ENCODE results near the gene ADPRHL1.
A peak's percentile ranks its signal among the peaks of the same experiment; 100 is the strongest.
"Not testable (repeated sequence)": the region's sequence is repeated elsewhere in the genome, so short reads cannot be mapped to it uniquely, and the experiment has no call there.

Gene ADPRHL1

GRCh38 chr13:113400621-113401451, 52.5 kb downstream of the ADPRHL1 start:
- no peak for DNase-seq

DNA sequence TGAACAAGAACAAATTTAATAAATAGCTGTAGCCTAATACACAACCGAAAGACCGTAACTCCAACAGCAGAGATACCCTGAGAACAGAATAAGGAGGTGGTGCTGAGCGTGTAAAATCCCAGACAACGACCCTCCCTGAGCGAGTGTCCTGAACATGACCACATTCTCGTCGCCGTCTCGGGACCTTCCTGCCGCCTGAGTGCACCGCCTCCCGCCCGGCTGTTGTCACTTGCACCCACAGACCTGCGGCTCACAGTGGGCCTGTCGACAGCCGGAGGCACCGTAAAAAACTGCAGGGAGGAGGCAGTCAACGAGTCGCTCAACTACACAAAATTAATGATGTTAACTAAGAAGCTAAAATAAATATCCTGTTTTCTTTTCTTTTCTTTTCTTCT, 53.5 kb downstream of the ADPRHL1 start:
- DNase-seq: no peak

DNA sequence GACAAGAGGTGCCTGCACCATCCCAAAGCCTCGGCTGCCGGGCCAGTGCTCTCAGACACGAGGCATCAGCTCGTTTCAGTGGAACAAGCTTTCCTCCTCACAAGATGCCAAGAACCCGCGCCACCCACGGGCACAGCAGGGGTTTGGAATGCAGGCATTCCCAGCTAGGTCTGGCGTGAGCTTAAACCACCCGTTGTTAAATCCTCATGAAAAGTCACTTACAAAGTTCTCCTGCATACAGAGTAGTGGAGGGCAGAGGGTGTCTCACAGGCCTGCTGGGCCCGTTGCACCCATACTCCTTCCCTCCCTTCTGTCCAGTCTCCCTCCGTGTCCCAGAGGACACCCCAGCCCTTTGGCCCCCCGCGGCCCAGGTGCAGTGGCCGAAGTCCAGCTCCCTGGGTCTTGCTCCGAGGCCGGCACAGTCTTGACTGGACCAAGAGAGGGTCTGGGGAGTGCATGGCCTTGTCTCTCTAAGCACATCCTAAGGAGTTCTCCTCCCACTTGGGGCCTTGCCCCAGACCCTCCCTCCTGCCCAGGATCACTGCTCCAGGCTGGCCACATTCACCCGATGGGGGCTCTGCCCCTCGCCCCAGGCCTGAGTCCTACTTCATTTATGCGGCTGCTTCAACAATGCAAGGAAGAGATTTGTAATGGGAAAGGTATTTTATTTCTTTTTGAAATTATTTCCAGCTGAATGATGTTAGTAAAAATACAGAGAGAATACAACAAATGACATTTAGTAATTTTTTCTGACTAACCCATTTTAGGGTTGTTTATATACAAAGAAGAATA, 54.1 kb downstream of the ADPRHL1 start:
- no peak for DNase-seq

GRCh38 chr13:113397608-113398425, 55.5 kb downstream of the ADPRHL1 start:
- no peak for DNase-seq

- no peak for DNase-seq
These were observed 59.0 kb downstream of the ADPRHL1 start for GRCh38 chr13:113394339-113394640.

GRCh38 chr13:113393563-113394338, 59.5 kb downstream of the ADPRHL1 start:
- DNase-seq: peak; percentile 91

DNA sequence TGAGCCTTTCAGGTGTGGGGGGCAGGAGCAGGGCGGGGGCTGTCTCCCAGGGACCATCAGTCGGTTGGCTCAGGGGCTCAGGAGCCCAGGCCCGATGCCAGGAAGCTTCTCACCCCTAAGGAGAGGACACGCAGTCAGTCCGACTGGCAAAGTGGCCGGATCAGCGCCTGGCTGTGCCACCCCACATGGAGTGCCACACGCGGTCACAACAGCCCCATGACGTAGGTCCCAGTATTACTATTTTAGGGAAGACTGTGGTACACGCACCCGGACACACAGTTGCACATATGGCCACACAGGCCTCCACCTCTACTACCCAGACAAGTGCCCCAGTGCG, 60.1 kb downstream of the ADPRHL1 start:
- DNase-seq: no peak

DNA sequence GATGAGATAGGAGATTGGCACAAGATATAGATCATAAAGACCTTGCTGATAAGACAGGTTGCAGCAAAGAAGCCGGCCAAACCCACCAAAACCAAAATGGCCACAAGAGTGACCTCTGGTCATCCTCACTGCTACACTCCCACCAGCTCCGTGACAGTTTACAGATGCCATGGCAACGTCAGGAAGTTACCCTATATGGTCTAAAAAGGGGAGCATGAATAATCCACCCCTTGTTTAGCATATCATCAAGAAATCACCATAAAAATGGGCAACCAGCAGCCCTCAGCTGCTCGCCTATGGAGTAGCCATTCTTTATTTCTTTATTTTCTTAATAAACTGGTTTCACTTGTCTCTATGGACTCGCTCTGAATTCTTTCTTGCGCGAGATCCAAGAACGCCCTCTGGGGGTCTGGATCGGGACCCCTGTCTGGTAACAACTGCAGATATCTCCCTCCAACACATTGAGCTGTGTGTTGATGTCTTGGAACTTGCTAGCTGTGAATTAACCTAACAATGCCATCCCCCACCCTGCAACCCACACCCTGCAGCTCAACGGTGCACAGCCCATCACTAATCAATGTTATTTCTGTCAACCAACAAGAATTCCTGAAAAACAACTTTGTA, 62.3 kb downstream of the ADPRHL1 start:
- DNase-seq: no peak

GRCh38 chr13:113389586-113389985, 63.7 kb downstream of the ADPRHL1 start:
- not testable (repeated sequence) for DNase-seq

DNA sequence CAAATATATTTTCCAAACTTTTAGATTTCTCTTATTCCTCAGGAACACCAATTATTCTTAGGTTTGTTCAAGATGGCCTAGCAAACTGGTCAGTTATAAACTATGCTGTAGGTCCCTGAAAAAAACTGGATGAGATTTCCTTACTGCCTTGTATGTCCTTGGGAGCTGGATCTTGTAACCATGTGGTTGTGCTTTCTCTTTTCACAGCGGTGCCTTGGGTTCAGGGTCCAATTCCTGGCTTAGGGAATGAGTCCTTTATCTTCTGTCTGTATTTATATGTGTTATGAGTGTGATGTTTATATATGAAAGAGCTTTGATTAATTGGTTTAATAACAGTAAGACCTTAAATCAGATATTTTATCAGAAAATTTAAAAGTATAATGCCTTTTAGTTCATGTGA, 65.9 kb downstream of the ADPRHL1 start:
- DNase-seq: no peak

GRCh38 chr13:113383089-113383488, 70.2 kb downstream of the ADPRHL1 start:
- peak; percentile 17 for DNase-seq

- not testable (repeated sequence) for DNase-seq
These were observed 70.7 kb downstream of the ADPRHL1 start for GRCh38 chr13:113382542-113382941.

- peak; percentile 43 for DNase-seq
These were observed 74.5 kb downstream of the ADPRHL1 start for GRCh38 chr13:113378825-113379224.

DNA sequence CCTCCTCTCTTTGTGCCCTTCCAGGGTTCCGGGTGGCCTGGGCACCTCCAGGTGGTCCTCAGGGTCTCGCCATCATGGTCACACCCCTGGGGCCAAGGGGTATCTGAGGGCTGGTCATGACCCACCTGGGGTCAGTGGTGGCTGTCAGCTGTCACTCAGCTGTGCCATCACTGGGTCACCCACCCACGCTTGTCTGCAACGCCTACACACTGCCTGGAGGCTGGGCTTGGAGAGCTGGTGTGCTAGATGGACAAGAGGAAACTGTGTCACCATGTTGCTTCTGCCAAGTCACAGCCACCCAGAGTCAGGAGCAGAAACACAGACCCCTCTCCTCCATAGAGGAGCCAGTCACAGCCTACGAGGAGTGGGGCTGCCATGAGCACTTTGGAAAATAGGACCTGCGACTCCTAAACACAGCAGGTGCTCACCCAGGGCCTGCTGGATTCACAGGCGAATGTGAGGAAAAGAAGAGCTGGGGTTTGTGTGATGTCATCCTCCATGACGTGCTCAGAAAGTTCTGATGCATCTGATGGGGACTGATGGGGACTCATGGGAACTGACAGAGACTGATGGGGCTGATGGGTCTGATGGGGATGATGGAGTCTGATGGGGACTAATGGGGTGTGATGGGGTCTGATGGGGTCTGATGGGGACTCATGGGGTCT, 78.6 kb downstream of the ADPRHL1 start:
- DNase-seq: peak; percentile 43

DNA sequence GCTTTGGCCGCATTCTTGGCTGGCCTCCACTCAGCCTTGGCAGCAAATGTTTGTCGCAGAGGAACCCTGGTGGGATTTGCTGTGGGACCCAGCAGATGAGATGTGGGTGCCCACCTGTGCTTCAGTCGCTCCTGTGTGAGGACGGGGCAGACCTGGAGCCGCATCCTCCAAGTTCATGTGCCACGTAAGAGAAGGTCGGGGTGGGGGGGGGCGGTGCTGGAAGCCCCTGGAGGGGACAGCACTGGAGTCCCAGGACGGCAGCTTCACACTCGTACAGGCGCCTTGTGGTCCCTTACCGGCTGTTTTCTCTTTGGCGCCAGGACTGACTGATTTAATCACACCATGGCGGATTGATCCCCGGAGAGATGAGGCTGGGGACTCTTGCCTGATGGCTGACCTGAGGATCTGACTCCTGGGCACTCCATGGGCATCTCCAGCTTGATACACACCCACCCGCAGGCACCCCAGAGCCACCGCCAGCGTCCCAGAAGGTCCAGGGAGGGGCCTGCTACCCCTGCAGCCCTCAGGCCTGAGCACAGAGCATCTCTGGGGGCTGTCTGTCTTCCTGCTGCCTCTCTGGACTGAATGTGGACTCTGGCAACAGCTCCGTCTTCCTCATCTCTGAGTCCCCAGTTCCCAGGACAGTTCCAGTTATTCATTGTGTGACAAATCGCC, 79.3 kb downstream of the ADPRHL1 start:
- DNase-seq: peak; percentile 33

- peak; percentile 11 for DNase-seq
These were observed 81.6 kb downstream of the ADPRHL1 start for GRCh38 chr13:113371701-113372100.

- DNase-seq: peak; percentile 49
These were observed 82.2 kb downstream of the ADPRHL1 start for GRCh38 chr13:113371061-113371460.

DNA sequence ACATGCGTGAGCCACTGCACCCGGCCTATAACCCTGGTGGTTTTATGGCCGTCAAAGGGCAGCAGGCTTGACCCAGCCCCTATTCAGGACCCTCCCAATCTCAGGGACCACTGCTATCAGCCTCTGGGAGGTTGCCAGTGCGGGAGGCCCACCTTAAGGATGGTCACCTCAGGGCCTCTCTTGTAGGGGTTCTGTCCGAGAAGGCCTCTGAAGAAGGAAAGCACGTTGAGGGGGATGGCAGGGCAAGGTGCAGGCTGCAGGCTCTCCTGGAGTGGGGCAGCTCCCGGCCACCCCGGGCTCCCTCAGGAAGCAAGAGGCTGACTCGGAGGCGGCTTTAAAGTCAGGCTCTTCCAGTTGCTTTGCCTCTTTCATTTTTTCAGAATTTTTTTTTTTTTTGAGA, 83.4 kb downstream of the ADPRHL1 start:
- peak; percentile 21 for DNase-seq

GRCh38 chr13:113369189-113369588, 84.1 kb downstream of the ADPRHL1 start:
- DNase-seq: peak; percentile 42

DNA sequence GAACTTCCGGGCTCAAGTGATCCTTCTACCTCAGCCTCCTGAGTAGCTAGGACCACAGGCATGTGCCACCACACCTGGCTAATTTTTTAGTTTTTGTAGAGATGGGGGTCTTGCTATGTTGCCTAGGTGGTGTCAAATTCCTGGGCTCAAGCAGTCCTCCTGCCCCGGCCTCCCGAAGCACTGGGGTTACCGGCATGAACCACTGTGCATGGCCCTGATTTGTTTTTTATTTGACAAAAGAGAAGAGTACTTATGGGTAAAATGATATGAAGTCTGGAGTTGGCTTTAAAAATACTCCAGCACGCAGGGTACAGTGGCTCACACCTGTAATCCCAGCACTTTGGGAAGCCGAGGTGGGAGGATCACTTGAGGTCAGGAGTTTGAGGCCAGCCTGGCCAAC, 84.9 kb downstream of the ADPRHL1 start:
- DNase-seq: peak; percentile 26

GRCh38 chr13:113367771-113368170, 85.5 kb downstream of the ADPRHL1 start:
- DNase-seq: no peak
